GM12878 (cell line): ENCODE results near the gene FAM151A. TPM values are rescaled to one million over a fixed set of nuclear protein-coding genes. Genes with fewer than 3 reads are reported as not detected.

Source experiments
- ATAC-seq: fragments of 200-7000 bp; cut with Tn5 transposase; 3 replicates; pipeline ENCODE4 v1.9.1; 2020; ENCODE audit warnings: mild to moderate bottlenecking, moderate library complexity
- BruUV-seq: library from RNA; stranded (reverse); fragments of 400-500 nt; replicated peaks from 2 replicates; lab custom pipeline; 2021; lab: Mats Ljungman, UMichigan
- CTCF ChIA-PET: fragments of 300-600 bp; sonication (Branson Sonifier 250); formaldehyde crosslinking; extraction: SDS; loops from one replicate; lab custom pipeline; 2021; ENCODE audit warnings: inconsistent platforms; lab: Yijun Ruan, JAX
- POLR2A ChIA-PET: fragments of 350-600 bp; formaldehyde crosslinking; extraction: SDS; loops from one replicate; lab custom pipeline; 2021; ENCODE audit warnings: inconsistent platforms; lab: Charles Lee
- RAD21 ChIA-PET: fragments of 300-600 bp; sonication (Branson Sonifier 250); formaldehyde crosslinking; loops from one replicate; lab custom pipeline; 2023; ENCODE audit warnings: antibody characterized with exemption; ENCODE audit not compliant: unreplicated experiment; lab: Charles Lee
- SMC1A ChIA-PET: fragments of 300-600 bp; sonication (Branson Sonifier 250); formaldehyde crosslinking; loops from one replicate; lab custom pipeline; 2023; ENCODE audit not compliant: unreplicated experiment, uncharacterized antibody; lab: Charles Lee
- DNase-seq: peaks from one replicate; pipeline ENCODE4 v3.0.0-alpha.2; 2011; ENCODE audit warnings: low read depth, low spot score
- FAIRE-seq: peaks from 3 replicates; lab custom pipeline; 2011; peaks lifted over from hg19 to GRCh38; lab: Jason Lieb, UNC
- H2AFZ ChIP-seq: 2 replicates; pipeline ENCODE4 v1.6.0; 2011; ENCODE audit warnings: low read depth, low read length, control low read depth; ENCODE audit not compliant: control insufficient read depth
- H3K27ac ChIP-seq: 2 replicates; pipeline ENCODE4 v1.5.1; 2011; ENCODE audit warnings: control low read depth; ENCODE audit not compliant: control insufficient read depth, insufficient read depth
- H3K27me3 ChIP-seq, 2 experiments: replicated peaks in 1 of 2; 2 replicates each; pipeline versions ENCODE4 v1.6.0 to v1.6.1; 2011; ENCODE audit warnings: low read length in 1 of 2; ENCODE audit not compliant: control insufficient read depth in 2 of 2, insufficient read depth in 2 of 2
- H3K36me3 ChIP-seq, 2 experiments: 2 replicates each; pipeline ENCODE4 v1.5.1; 2011; ENCODE audit warnings: low read length in 1 of 2; ENCODE audit not compliant: control insufficient read depth in 2 of 2, insufficient read depth in 2 of 2
- H3K4me1 ChIP-seq: 2 replicates; pipeline ENCODE4 v1.6.1; 2011; ENCODE audit warnings: mild to moderate bottlenecking, low read length, moderate library complexity, mixed read lengths; ENCODE audit not compliant: control insufficient read depth, insufficient read depth
- H3K4me2 ChIP-seq: 2 replicates; pipeline ENCODE4 v1.6.0; 2011; ENCODE audit warnings: control low read depth; ENCODE audit not compliant: control insufficient read depth, insufficient read depth
- H3K4me3 ChIP-seq: fragments of 200-600 bp; sonication (generic); 2 replicates; pipeline ENCODE4 v1.5.1; 2016
- H3K79me2 ChIP-seq: 2 replicates; pipeline ENCODE4 v1.6.0; 2011; ENCODE audit warnings: low read length; ENCODE audit not compliant: control insufficient read depth, insufficient read depth
- H3K9ac ChIP-seq: 2 replicates; pipeline ENCODE4 v1.8.0; 2011; ENCODE audit warnings: low read length, control low read depth, mixed read lengths; ENCODE audit not compliant: control insufficient read depth, insufficient read depth
- H3K9me3 ChIP-seq: replicated peaks from 3 replicates; pipeline ENCODE4 v1.5.1; 2011; ENCODE audit warnings: mild to moderate bottlenecking, low read length; ENCODE audit not compliant: control insufficient read depth, insufficient read depth
- H4K20me1 ChIP-seq: 2 replicates; pipeline ENCODE4 v1.6.0; 2011; ENCODE audit not compliant: control insufficient read depth, insufficient read depth
- BRCA1 ChIP-seq: IDR thresholded peaks from 2 replicates; pipeline ENCODE4 v1.6.1; 2011; ENCODE audit warnings: low read depth, low read length, improper control_type of control experiment
- CBX5 ChIP-seq: sonication (generic); IDR thresholded peaks from 2 replicates; pipeline ENCODE4 v1.6.1; 2016; ENCODE audit warnings: low read depth, moderate library complexity, mild to moderate bottlenecking, inconsistent platforms
- CREB1 ChIP-seq: IDR thresholded peaks from 2 replicates; pipeline ENCODE4 v1.6.1; 2012; ENCODE audit warnings: low read depth, mild to moderate bottlenecking, inconsistent platforms
- NFXL1 ChIP-seq: fragments of 450-650 bp; IDR thresholded peaks from 2 replicates; pipeline ENCODE4 v1.6.1; 2017; ENCODE audit warnings: antibody characterized with exemption, mild to moderate bottlenecking, borderline replicate concordance
- SREBF2 ChIP-seq: IDR thresholded peaks from 2 replicates; pipeline ENCODE4 v1.6.1; 2012; ENCODE audit warnings: mild to moderate bottlenecking, low read length
- WGBS: methylation state at CpG from one replicate; pipeline ENCODE4 v1.1.6; 2016; ENCODE audit warnings: low lambda C conversion rate; ENCODE audit not compliant: insufficient replicate concordance, insufficient coverage; ENCODE audit errors: missing lambda C conversion rate; 5-methylcytosine and 5-hydroxymethylcytosine counted together
- in situ Hi-C: fragments of 300-500 bp; cut with MboI; formaldehyde crosslinking; loops from 9 replicates; pipeline ENCODE4 v1.14.3; 2018; ENCODE audit warnings: mixed read lengths
- intact Hi-C: fragments of 100-400 bp; cut with micrococcal nuclease; formaldehyde crosslinking; loops from one replicate; pipeline ENCODE4 v1.14.2; 2022; ENCODE audit not compliant: unreplicated experiment
- polyA plus RNA-seq, 11 experiments: library from polyadenylated mRNA; depleted of rRNA in 4 of 11; unstranded in 6 of 11; stranded (reverse) in 5 of 11; fragments of >200 nt; fragmentation: Nextera tagmentation in 4 of 11; fragmentation: Illumina TruSeq in 1 of 11; extraction: Ambion mirVana in 4 of 11; extraction: Trizol in 1 of 11; gene quantifications; 1 replicate in 1 of 11; 2 replicates in 10 of 11; pipeline versions ENCODE4 v1.2.1 to v1.2.3, GENCODE V29; 2011 to 2016; ENCODE audit warnings: inconsistent platforms in 2 of 11, missing spikeins in 2 of 11, low read depth in 1 of 11
- total RNA-seq, 4 experiments: library from RNA; depleted of rRNA in 3 of 4; stranded (reverse); fragments of >200 nt in 3 of 4; fragmentation: Illumina TruSeq in 1 of 4; extraction: Trizol in 1 of 4; gene quantifications; 2 replicates each; pipeline versions ENCODE4 v1.2.1 to v1.2.3, GENCODE V29; 2013 to 2021
- TF ChIP-seq, protein P1 (sequence below): fragments of 450-650 bp; formaldehyde crosslinking; IDR thresholded peaks from 2 replicates; pipeline ENCODE4 v1.5.0; 2022; ENCODE audit warnings: mild to moderate bottlenecking, missing genetic modification characterization

FAM151A gene
- total and polyA plus RNA-seq, 10 of the 15 experiments (the other 5 are each of a cell fraction or from before 2014, with no cell fraction given) = 0.09 to 0.34 (median 0.14) TPM; not detected in 5

DNA sequence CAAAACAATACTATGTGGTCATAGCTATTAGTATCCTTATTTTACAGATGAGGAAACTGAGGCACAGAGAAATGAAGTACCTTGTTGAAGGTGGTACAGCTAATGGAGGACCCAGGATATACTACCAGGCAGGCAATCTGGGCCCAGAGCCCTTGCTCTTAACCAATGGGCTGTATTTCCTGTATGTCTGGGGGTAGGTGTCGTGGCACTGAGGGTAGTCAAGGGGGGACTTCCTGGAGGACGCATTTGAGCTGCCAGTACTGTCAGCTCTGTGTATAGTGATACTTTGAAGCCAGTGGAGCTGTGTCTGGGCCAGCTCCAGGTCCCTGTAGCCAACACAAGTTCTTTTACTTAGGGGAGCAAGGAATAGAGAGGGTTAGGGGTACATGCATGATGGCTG lies 34.9 kb downstream of the FAM151A start:
- Histone ChIP-seq H3K27ac (no peak overlapping the region), H3K9ac (no peak overlapping the region), H3K79me2 (no peaks in the 10 kb centered on the region), H3K36me3 (no peaks in the 10 kb centered on the region), H4K20me1 (no peaks in the 10 kb centered on the region), H2AFZ (peak overlapping the region; percentile 50), H3K4me3 (no peak overlapping the region), H3K9me3 (no peaks in the 10 kb centered on the region), H3K4me2 (no peak overlapping the region), H3K4me1 (no peaks in the 10 kb centered on the region), H3K27me3 (no peaks in the 10 kb centered on the region)
- no peak for ATAC-seq
- no TSS peak for BruUV-seq
- no peak for DNase-seq
- TF ChIP-seq CREB1 (no peak), SREBF2 (no peak), BRCA1 (no peak), CBX5 (no peak), NFXL1 (no peak)
- TF ChIP-seq, protein P1, sequence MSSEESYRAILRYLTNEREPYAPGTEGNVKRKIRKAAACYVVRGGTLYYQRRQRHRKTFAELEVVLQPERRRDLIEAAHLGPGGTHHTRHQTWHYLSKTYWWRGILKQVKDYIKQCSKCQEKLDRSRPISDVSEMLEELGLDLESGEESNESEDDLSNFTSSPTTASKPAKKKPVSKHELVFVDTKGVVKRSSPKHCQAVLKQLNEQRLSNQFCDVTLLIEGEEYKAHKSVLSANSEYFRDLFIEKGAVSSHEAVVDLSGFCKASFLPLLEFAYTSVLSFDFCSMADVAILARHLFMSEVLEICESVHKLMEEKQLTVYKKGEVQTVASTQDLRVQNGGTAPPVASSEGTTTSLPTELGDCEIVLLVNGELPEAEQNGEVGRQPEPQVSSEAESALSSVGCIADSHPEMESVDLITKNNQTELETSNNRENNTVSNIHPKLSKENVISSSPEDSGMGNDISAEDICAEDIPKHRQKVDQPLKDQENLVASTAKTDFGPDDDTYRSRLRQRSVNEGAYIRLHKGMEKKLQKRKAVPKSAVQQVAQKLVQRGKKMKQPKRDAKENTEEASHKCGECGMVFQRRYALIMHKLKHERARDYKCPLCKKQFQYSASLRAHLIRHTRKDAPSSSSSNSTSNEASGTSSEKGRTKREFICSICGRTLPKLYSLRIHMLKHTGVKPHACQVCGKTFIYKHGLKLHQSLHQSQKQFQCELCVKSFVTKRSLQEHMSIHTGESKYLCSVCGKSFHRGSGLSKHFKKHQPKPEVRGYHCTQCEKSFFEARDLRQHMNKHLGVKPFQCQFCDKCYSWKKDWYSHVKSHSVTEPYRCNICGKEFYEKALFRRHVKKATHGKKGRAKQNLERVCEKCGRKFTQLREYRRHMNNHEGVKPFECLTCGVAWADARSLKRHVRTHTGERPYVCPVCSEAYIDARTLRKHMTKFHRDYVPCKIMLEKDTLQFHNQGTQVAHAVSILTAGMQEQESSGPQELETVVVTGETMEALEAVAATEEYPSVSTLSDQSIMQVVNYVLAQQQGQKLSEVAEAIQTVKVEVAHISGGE (CRISPR knock-in tag) = no peak
- in situ Hi-C loops = no loop called here
- SMC1A ChIA-PET = no interaction called here
- POLR2A ChIA-PET = no interaction called here
- RAD21 ChIA-PET = interaction anchor here (0.6 kb wide), 1 partner anchor 276 kb away, joined by 3 read pairs; no protein-coding TSS in a partner anchor
- CTCF ChIA-PET = interaction anchor here (0.9 kb wide), 1 partner anchor 213 kb away, joined by 3 read pairs; the partner anchor contains the start of gene TTC22
- FAIRE-seq = no peak
- intact Hi-C loops = no loop called here
- WGBS = 0% methylated on average over 2 of the region's 2 CpGs
